HG02759 (cell line): ENCODE results near the gene PCDHA4.
"Not testable (repeated sequence)": the region's sequence is repeated elsewhere in the genome, so short reads cannot be mapped to it uniquely, and the experiment has no call there.

Experiments used
- ATAC-seq: cut with Tn5 transposase; IDR thresholded peaks from one replicate; pipeline ENCODE4 v1.9.1; 2021; ENCODE audit warnings: mild to moderate bottlenecking, moderate library complexity; ENCODE audit not compliant: unreplicated experiment

PCDHA4 gene

GRCh38 chr5:140806834-140807775 is at the start of gene PCDHA4:
Gene PCDHA4 (plus strand): TSS chr5:140807068.
- ATAC-seq = no peak

GRCh38 chr5:140764177-140764973 is 42.5 kb upstream of the PCDHA4 start:
- ATAC-seq = no peak

- no peak for ATAC-seq
These were observed 39.4 kb upstream of the PCDHA4 start for GRCh38 chr5:140767444-140767843.

- no peak for ATAC-seq
These were observed 26.4 kb upstream of the PCDHA4 start for GRCh38 chr5:140780512-140780911.

GRCh38 chr5:140785905-140786686 is 20.8 kb upstream of the PCDHA4 start, which contains the start of gene PCDHA1:
Gene PCDHA1 (plus strand): TSS chr5:140786140.
- no peak for ATAC-seq

- ATAC-seq = not testable (repeated sequence)
These were observed 19.4 kb upstream of the PCDHA4 start for GRCh38 chr5:140787422-140787821.

- ATAC-seq = not testable (repeated sequence)
These were observed 18.9 kb upstream of the PCDHA4 start for GRCh38 chr5:140787849-140788504.

GRCh38 chr5:140791089-140791488 is 15.8 kb upstream of the PCDHA4 start:
- ATAC-seq = no peak

GRCh38 chr5:140794595-140795258 is 12.1 kb upstream of the PCDHA4 start, which contains the start of gene PCDHA2:
Gene PCDHA2 (plus strand): TSS chr5:140794852.
- ATAC-seq = no peak

GRCh38 chr5:140795259-140795641 is 11.6 kb upstream of the PCDHA4 start:
- no peak for ATAC-seq

- not testable (repeated sequence) for ATAC-seq
These were observed 10.7 kb upstream of the PCDHA4 start for GRCh38 chr5:140796072-140796717.

GRCh38 chr5:140796718-140797095 is 10.2 kb upstream of the PCDHA4 start:
- no peak for ATAC-seq

- no peak for ATAC-seq
These were observed 5.9 kb upstream of the PCDHA4 start, which contains the start of gene PCDHA3 for GRCh38 chr5:140800816-140801493. Gene PCDHA3 (plus strand): TSS chr5:140801057.

- no peak for ATAC-seq
These were observed 5.4 kb upstream of the PCDHA4 start for GRCh38 chr5:140801494-140801841.

- ATAC-seq = not testable (repeated sequence)
These were observed 4.5 kb upstream of the PCDHA4 start for GRCh38 chr5:140802381-140802780.

GRCh38 chr5:140802781-140803271 is 4.0 kb upstream of the PCDHA4 start:
- no peak for ATAC-seq

GRCh38 chr5:140808241-140808888 is 1.5 kb downstream of the PCDHA4 start:
- not testable (repeated sequence) for ATAC-seq

- no peak for ATAC-seq
These were observed 2.0 kb downstream of the PCDHA4 start for GRCh38 chr5:140808889-140809291.
